Fibroblast of mammary gland (primary cell): Measurements from ENCODE around the gene ME3.

Experiments
- DNase-seq: peaks from one replicate; pipeline ENCODE4 v3.0.0-alpha.2; 2010; ENCODE audit warnings: low read depth
- H3K4me3 ChIP-seq: 2 replicates; pipeline ENCODE4 v1.5.1; 2011; ENCODE audit warnings: low read depth, mild to moderate bottlenecking, low read length, moderate library complexity; ENCODE audit not compliant: control insufficient read depth
- CTCF ChIP-seq: conservative IDR thresholded peaks from 2 replicates; pipeline ENCODE4 v1.5.1; 2011; ENCODE audit warnings: low read depth, low read length, inconsistent platforms; ENCODE audit not compliant: control insufficient read depth, insufficient read depth

The ME3 gene

DNA sequence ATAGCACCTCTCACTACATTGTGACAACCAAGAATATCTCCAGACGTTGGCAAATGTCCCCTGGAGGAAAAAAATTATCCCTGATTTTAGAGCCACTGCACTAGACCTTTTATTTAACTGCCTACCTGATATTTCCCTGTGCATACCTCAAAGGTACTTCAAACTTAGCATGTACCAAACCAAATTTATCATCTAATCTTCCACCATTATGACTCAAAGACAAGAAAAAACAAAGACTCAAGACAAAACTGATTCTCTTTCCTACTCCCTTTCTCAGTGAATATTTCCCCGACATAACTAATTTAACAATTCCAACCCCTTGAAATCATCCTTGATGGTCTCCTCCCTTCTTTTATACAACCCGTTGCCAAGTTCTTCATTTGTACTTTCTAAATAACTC lies 161.7 kb downstream of the ME3 start:
- DNase-seq = no peak
- TF ChIP-seq CTCF = no peak
- no peak overlapping the region for H3K4me3 ChIP-seq

- DNase-seq = no peak
- H3K4me3 ChIP-seq = no peak overlapping the region
- TF ChIP-seq CTCF = no peak
Observed at GRCh38 chr11:86510097-86510496, 162.3 kb downstream of the ME3 start.

DNA sequence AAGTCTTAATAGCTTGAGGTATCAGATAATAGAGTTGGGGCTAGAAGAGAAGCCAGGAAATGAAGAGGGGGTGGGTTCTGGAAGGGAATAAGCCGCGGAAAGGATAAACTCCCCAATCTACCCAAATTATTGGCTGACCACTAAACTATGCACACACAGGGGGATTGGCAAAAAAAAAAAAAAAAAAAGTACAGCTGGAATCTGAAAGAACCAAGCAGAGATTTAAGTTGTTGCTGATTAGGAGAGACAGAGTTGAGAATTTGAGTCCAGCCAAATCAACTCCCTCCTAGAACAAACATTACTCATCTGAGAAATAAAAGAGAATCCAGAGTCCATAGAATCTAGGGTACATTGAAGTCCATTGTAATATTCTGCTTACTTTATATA lies 162.8 kb downstream of the ME3 start:
- DNase-seq = peak; percentile 53
- TF ChIP-seq CTCF = no peak
- no peak overlapping the region for H3K4me3 ChIP-seq

DNA sequence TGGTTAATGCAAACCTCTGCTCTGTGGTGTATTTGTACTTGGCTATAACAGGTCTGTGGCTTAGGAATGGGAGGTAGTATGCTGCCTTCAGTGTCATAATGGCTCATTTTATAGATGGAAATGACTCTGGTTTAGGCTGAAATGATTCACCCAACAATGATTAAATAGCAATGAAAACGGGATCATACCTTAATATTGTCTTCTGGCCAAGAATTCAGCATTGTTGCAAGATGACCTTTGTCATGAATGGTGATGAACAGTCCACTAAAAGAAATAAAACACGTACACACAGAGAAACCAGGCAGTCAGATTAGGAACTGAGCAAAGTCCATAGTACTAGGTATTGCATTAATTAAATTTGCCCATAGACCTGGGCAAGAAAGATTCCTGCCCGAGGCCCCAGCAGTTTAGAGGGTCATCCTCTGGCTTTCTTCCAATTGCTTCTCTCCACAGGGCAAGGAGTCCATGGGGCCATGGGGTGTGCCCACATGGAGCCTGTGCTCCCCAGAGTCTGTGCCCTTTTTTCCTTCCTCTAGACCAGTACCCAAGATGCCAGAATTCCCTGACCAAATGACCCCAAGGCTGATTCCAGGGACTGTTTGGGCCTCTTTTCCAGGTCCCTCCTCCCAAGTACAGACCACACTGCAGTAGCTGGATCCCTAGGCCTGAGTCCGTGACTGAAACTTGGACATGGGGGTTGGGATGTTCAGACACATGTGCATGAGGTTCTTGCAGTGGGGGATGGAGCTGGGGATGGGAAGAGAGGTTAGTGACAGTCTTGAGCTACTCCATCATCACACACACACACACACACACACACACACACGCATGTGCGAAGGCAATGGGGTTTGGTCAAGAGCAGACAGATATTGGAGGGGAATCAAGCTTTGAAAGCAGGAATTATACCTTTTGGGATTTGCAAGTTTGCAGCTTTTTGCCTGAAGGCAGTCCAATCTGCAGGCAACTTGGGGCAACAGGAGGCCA lies 163.5 kb downstream of the ME3 start:
- DNase-seq = peak; percentile 57
- no peak for TF ChIP-seq CTCF
- no peak overlapping the region for H3K4me3 ChIP-seq

- no peak overlapping the region for H3K4me3 ChIP-seq
- no peak for TF ChIP-seq CTCF
- no peak for DNase-seq
Observed at GRCh38 chr11:86507249-86507845, 165.1 kb downstream of the ME3 start.

- DNase-seq = no peak
- no peak overlapping the region for H3K4me3 ChIP-seq
- no peak for TF ChIP-seq CTCF
Observed at GRCh38 chr11:86506235-86506634, 166.2 kb downstream of the ME3 start.

DNA sequence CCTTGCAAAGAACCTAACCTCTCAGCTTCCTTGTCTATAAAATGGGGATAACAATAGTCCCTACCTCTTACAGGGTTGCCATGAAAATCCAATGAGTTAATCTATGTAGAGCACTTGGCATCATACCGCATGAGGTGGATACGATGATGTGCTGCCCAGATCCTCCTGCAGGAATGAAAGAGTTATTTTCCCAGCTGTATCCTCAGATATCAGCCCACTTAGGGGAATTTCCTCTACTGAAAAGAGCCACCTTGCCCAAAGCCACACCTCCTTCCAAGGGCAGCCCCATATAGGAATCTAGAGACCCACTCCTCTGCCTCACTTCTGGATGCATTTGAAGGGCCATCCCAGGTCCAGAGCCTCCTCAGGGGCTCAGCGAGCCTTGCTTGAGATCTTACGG lies 169.3 kb downstream of the ME3 start:
- TF ChIP-seq CTCF = no peak
- no peak for DNase-seq
- no peak overlapping the region for H3K4me3 ChIP-seq
